Right atrium auricular region (tissue), 2 donors: Measurements from ENCODE around the gene BEST4. TPM values are rescaled to one million over a fixed set of nuclear protein-coding genes. Genes with fewer than 3 reads are reported as not detected.
"Not testable (repeated sequence)": the region's sequence is repeated elsewhere in the genome, so short reads cannot be mapped to it uniquely, and the experiment has no call there.

Experiments
- DNase-seq: peaks from one replicate; pipeline ENCODE4 v3.0.0-alpha.2; 2019; ENCODE audit warnings: low spot score
- H3K27ac ChIP-seq, 2 donors: fragments of 200-600 bp; sonication (generic); 1 replicate in 1 of 2; 2 replicates in 1 of 2; pipeline ENCODE4 v1.5.1; 2016 to 2019
- H3K27me3 ChIP-seq, 2 donors: fragments of 200-600 bp; sonication (generic); one replicate each; pipeline versions ENCODE4 v1.5.1 to v1.6.0; 2017 to 2019
- H3K36me3 ChIP-seq: fragments of 200-600 bp; sonication (generic); one replicate; pipeline ENCODE4 v1.5.1; 2016
- H3K4me1 ChIP-seq, 2 donors: fragments of 200-600 bp; sonication (generic); one replicate each; pipeline versions ENCODE4 v1.5.1 to v1.6.0; 2017 to 2019
- H3K4me3 ChIP-seq, 2 donors: fragments of 200-600 bp; sonication (generic); 1 replicate in 1 of 2; 2 replicates in 1 of 2; pipeline ENCODE4 v1.5.1; 2017 to 2019; ENCODE audit warnings: mild to moderate bottlenecking in 1 of 2, moderate library complexity in 1 of 2
- H3K9me3 ChIP-seq, 2 donors: fragments of 200-600 bp; sonication (generic); one replicate each; pipeline ENCODE4 v1.5.1; 2019
- total RNA-seq, 2 donors: library from RNA; depleted of rRNA; stranded (reverse); fragments of >200 nt; gene quantifications; one replicate each; pipeline ENCODE4 v1.1.0, GENCODE V29; 2016
- TF ChIP-seq, protein P1 (sequence below), 2 donors: fragments of 200-600 bp; sonication (generic); IDR thresholded peaks; one replicate each; pipeline ENCODE4 v1.5.1; 2019; ENCODE audit warnings: antibody characterized with exemption in 2 of 2

Gene BEST4
- total RNA-seq, 2 donors from 2014 or later: not detected

GRCh38 chr1:44820328-44821239 lies 32.6 kb upstream of the BEST4 start:
- Histone ChIP-seq H3K36me3 (peaks cover under 1% of the 10 kb centered on the region), H3K27me3 (no peaks in the 10 kb centered on the region), H3K4me3 (peak overlapping the region; percentile 56 to 58), H3K27ac (peak overlapping the region; percentile 90 to 92), H3K4me1 (peaks cover 0 to 19% of the 10 kb centered on the region in 2 donors), H3K9me3 (no peaks in the 10 kb centered on the region)
- TF ChIP-seq, protein P1, sequence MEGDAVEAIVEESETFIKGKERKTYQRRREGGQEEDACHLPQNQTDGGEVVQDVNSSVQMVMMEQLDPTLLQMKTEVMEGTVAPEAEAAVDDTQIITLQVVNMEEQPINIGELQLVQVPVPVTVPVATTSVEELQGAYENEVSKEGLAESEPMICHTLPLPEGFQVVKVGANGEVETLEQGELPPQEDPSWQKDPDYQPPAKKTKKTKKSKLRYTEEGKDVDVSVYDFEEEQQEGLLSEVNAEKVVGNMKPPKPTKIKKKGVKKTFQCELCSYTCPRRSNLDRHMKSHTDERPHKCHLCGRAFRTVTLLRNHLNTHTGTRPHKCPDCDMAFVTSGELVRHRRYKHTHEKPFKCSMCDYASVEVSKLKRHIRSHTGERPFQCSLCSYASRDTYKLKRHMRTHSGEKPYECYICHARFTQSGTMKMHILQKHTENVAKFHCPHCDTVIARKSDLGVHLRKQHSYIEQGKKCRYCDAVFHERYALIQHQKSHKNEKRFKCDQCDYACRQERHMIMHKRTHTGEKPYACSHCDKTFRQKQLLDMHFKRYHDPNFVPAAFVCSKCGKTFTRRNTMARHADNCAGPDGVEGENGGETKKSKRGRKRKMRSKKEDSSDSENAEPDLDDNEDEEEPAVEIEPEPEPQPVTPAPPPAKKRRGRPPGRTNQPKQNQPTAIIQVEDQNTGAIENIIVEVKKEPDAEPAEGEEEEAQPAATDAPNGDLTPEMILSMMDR (IDR thresholded peaks at IDR 0.05): no peak
- DNase-seq: no peak

DNA sequence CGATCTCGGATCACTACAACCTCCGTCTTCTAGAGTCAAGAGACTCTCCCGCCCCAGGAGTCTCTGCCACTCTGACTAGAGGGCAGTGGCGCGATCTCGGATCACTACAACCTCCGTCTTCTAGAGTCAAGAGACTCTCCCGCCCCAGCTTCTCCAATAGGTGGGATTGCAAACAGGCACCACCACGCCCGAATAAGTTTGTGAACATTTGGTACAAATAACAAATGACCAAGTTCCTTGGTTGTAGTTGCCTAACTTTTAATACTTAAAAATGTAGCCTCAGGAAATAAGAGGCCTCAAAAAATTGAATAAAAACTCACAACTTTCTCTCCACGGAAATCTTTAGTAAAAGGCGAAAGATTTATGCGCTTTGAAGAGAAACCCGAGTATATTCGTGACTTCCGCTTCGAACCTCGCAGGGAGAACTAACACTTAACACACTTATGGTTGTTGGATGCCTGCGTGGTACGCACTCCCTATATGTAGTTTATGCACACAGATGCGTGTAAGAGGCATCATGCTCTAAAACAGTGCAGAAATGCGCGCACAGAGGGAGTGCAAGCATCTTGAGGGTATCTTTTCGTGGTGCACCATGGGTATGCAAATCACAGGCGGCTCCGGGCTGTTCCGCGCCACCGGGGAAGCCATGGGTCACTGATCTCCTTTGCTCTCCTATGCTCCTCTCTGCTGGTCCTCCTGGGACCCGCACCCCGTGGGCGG lies 31.8 kb upstream of the BEST4 start:
- Histone ChIP-seq H3K4me3 (peak overlapping the region; percentile 56 to 58), H3K27me3 (no peaks in the 10 kb centered on the region), H3K36me3 (peaks cover 5% of the 10 kb centered on the region), H3K4me1 (peaks cover 0 to 19% of the 10 kb centered on the region in 2 donors), H3K27ac (peak overlapping the region; percentile 90 to 92), H3K9me3 (no peaks in the 10 kb centered on the region)
- peak; percentile 91 for DNase-seq
- TF ChIP-seq, protein P1 (IDR thresholded peaks at IDR 0.05): peak in 1 of 2 donors; percentile 22

- peaks cover 0 to 19% of the 10 kb centered on the region in 2 donors for H3K4me1 ChIP-seq
- H3K27ac ChIP-seq: peak overlapping the region; percentile 90 to 92
- no peaks in the 10 kb centered on the region for H3K9me3 ChIP-seq
- H3K36me3 ChIP-seq: peaks cover 5% of the 10 kb centered on the region
- no peaks in the 10 kb centered on the region for H3K27me3 ChIP-seq
- no peak for DNase-seq
- peak overlapping the region; percentile 56 to 58 for H3K4me3 ChIP-seq
- TF ChIP-seq, protein P1 (IDR thresholded peaks at IDR 0.05): no peak
These were observed 31.2 kb upstream of the BEST4 start for GRCh38 chr1:44819196-44819607.

DNA sequence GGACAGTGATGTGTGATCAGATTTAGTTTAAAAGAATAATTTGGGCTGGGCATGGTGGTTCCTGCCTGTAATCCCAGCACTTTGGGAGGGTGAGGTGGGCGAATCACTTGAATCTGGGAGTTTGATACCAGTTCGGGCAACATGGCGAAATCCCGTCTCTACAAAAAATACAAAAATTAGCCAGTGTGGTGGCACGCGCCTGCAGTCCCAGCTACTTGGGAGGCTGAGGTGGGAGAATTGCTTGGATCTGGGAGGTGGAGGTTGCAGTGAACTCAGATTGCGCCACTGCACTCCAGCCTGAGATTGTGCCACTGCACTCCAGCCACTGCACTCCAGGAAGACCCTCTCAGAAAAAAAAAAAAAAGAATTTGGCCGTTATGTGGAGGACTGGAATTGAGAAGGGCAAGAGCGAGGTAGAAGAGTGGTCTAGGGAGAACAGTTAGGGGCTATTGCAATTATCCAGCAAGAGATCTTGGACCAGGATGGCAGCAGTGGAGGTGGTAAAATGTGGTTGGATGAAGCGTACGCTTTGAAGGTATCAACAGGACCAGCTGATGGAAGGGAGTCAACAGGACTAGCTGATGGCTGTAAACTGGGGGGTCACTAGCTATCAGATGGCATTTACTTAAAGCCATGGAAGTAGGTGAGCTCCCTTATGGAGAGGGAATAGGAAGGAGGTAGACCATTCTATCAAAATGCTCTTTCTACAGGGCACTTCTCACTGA lies 30.0 kb upstream of the BEST4 start:
- TF ChIP-seq, protein P1 (IDR thresholded peaks at IDR 0.05): no peak
- Histone ChIP-seq H3K9me3 (no peaks in the 10 kb centered on the region), H3K27me3 (no peaks in the 10 kb centered on the region), H3K4me1 (peaks cover 0 to 27% of the 10 kb centered on the region in 2 donors), H3K36me3 (peaks cover 9% of the 10 kb centered on the region), H3K27ac (peak overlapping the region in 1 of 2 donors; percentile 92), H3K4me3 (no peak overlapping the region)
- no peak for DNase-seq

DNA sequence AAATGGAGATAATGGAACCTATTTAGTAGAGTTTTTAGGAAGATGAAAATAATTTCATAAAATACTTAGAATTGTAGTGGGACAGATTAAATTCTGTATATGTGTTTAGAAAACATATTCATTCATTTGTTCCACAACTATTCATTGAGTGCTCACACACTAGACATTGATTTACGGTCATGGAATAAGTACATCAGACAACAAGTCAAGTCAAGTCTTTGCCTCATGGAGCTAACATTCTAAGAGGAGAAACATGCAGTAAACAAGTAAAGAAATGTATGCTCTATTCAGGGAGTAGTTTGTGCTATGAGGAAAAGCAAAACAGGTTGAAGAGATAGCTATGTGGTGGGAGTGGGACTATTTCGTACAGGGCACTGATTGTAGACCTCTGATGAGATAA lies 29.3 kb upstream of the BEST4 start:
- Histone ChIP-seq H3K4me1 (peaks cover 0 to 33% of the 10 kb centered on the region in 2 donors), H3K4me3 (no peak overlapping the region)
- TF ChIP-seq, protein P1 (IDR thresholded peaks at IDR 0.05): no peak

DNA sequence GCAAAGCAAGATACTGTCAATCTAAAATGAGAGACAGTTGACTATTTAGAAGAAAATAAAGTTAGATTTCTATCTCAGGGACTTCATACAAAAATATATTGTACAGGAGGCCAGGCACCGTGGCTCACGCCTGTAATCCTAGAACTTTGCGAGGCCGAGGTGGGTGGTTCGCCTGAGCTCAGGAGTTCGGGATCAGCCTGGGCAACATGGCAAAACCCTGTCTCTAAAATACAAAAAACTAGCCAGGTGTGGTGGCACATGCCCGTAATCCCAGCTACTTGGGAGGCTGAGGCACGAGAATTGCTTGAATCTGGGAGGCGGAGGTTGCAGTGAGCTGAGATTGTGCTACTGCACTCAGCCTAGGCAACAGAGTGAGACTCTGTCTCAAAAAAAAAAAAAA lies 28.0 kb upstream of the BEST4 start:
- not testable (repeated sequence) for H3K27ac ChIP-seq, H3K9me3 ChIP-seq, H3K27me3 ChIP-seq, DNase-seq, H3K4me3 ChIP-seq
- Histone ChIP-seq H3K36me3 (peaks cover 11% of the 10 kb centered on the region), H3K4me1 (peaks cover 0 to 43% of the 10 kb centered on the region in 2 donors)

More for the DNA sequence above, 29.3 kb upstream of the BEST4 start:
- no peaks in the 10 kb centered on the region for H3K27me3 ChIP-seq
- peaks cover 11% of the 10 kb centered on the region for H3K36me3 ChIP-seq
- no peaks in the 10 kb centered on the region for H3K9me3 ChIP-seq
- DNase-seq: no peak
- H3K27ac ChIP-seq: no peak overlapping the region
